SU-DHL-6 (cell line): Measurements from ENCODE around the gene INSIG2.

Experiments used
- H2AFZ ChIP-seq: fragments of 200-600 bp; sonication (generic); 2 replicates; pipeline ENCODE4 v1.6.1; 2014; ENCODE audit warnings: low read depth, mild to moderate bottlenecking, moderate library complexity, mixed read lengths, antibody characterized with exemption, low read length; ENCODE audit not compliant: severe bottlenecking
- H3F3A ChIP-seq: fragments of 200-600 bp; shearing (Covaris generic); 2 replicates; pipeline ENCODE4 v1.6.0; 2016; ENCODE audit warnings: antibody characterized with exemption, mild to moderate bottlenecking; ENCODE audit not compliant: insufficient read depth
- H3K27ac ChIP-seq: fragments of 200-600 bp; sonication (generic); 2 replicates; pipeline ENCODE4 v1.5.1; 2016; ENCODE audit warnings: low read depth, mild to moderate bottlenecking, low read length, moderate library complexity, mixed read lengths
- H3K27me3 ChIP-seq: fragments of 200-600 bp; sonication (generic), shearing (Covaris generic); 2 replicates; pipeline ENCODE4 v1.6.0; 2014; ENCODE audit warnings: mild to moderate bottlenecking, low read length
- H3K36me3 ChIP-seq: fragments of 200-600 bp; sonication (generic); 2 replicates; pipeline ENCODE4 v1.6.1; 2014; ENCODE audit warnings: mild to moderate bottlenecking, low read length, mixed read lengths
- H3K4me2 ChIP-seq: fragments of 300-600, 200-600 bp; shearing (Covaris generic), sonication (generic); 2 replicates; pipeline ENCODE4 v1.6.0; 2014; ENCODE audit warnings: low read length, low read depth, mild to moderate bottlenecking; ENCODE audit not compliant: poor library complexity, severe bottlenecking
- H3K4me3 ChIP-seq: fragments of 200-600 bp; sonication (generic); 2 replicates; pipeline ENCODE4 v1.5.1; 2014; ENCODE audit warnings: antibody characterized with exemption, low read length, mild to moderate bottlenecking, mixed read lengths; ENCODE audit not compliant: insufficient read depth, poor library complexity, severe bottlenecking
- H3K79me2 ChIP-seq: fragments of 200-600 bp; sonication (generic); 2 replicates; pipeline ENCODE4 v1.6.1; 2014; ENCODE audit warnings: mild to moderate bottlenecking, low read length, moderate library complexity; ENCODE audit not compliant: insufficient read depth
- H3K9ac ChIP-seq: fragments of 200-600 bp; sonication (generic); 2 replicates; pipeline ENCODE4 v1.7.0; 2014; ENCODE audit warnings: mild to moderate bottlenecking, low read length
- H3K9me2 ChIP-seq: fragments of 200-600 bp; sonication (generic); replicated peaks from 2 replicates; pipeline ENCODE4 v1.6.1; 2014; ENCODE audit warnings: low read length; ENCODE audit not compliant: insufficient read depth
- H3K9me3 ChIP-seq: fragments of 200-600 bp; sonication (generic); 2 replicates; pipeline ENCODE4 v1.6.1; 2014; ENCODE audit warnings: low read length, mixed read lengths; ENCODE audit not compliant: insufficient read depth
- H4K20me1 ChIP-seq: fragments of 200-600 bp; sonication (generic); 2 replicates; pipeline ENCODE4 v1.6.1; 2014; ENCODE audit warnings: low read depth, mild to moderate bottlenecking, antibody characterized with exemption, low read length, moderate library complexity, mixed read lengths
- CTCF ChIP-seq: fragments of 200-600 bp; sonication (generic); IDR thresholded peaks from one replicate; pipeline ENCODE4 v1.5.1; 2017; ENCODE audit warnings: antibody characterized with exemption, mild to moderate bottlenecking, low read length, moderate library complexity; ENCODE audit not compliant: insufficient read depth, poor library complexity, severe bottlenecking
- EZH2phosphoT487 ChIP-seq: fragments of 200-600 bp; sonication (generic), shearing (Covaris generic); conservative IDR thresholded peaks from 2 replicates; pipeline ENCODE4 v1.6.1; 2018; ENCODE audit warnings: mild to moderate bottlenecking, antibody characterized with exemption, low read length, moderate library complexity, mixed read lengths

The INSIG2 gene

GRCh38 chr2:118110310-118110709 is 22.0 kb downstream of the INSIG2 start:
- Histone ChIP-seq H3K4me3 (no peak overlapping the region), H2AFZ (no peak overlapping the region), H3K9ac (no peak overlapping the region), H4K20me1 (no peaks in the 10 kb centered on the region), H3K36me3 (no peaks in the 10 kb centered on the region; the same call in 1 of the 2 replicates), H3K9me2 (no peaks in the 10 kb centered on the region), H3K79me2 (no peaks in the 10 kb centered on the region), H3K27ac (no peak overlapping the region), H3K9me3 (no peaks in the 10 kb centered on the region), H3K27me3 (no peaks in the 10 kb centered on the region), H3K4me2 (no peak overlapping the region), H3F3A (no peaks in the 10 kb centered on the region)
- no peak for TF ChIP-seq CTCF
- TF ChIP-seq EZH2phosphoT487 = no peak

GRCh38 chr2:118110991-118111390 is 22.7 kb downstream of the INSIG2 start:
- H3K9me3 ChIP-seq = no peaks in the 10 kb centered on the region
- H3F3A ChIP-seq = no peaks in the 10 kb centered on the region
- no peak overlapping the region for H3K4me3 ChIP-seq
- no peak overlapping the region for H3K4me2 ChIP-seq
- no peak overlapping the region for H3K9ac ChIP-seq
- no peaks in the 10 kb centered on the region for H3K79me2 ChIP-seq
- H4K20me1 ChIP-seq = no peaks in the 10 kb centered on the region
- H3K27me3 ChIP-seq = no peaks in the 10 kb centered on the region
- TF ChIP-seq CTCF = no peak
- no peak for TF ChIP-seq EZH2phosphoT487
- no peak overlapping the region for H3K27ac ChIP-seq
- H2AFZ ChIP-seq = no peak overlapping the region
- H3K9me2 ChIP-seq = no peaks in the 10 kb centered on the region
- no peaks in the 10 kb centered on the region; the same call in 1 of the 2 replicates for H3K36me3 ChIP-seq

GRCh38 chr2:118112771-118113334 is 24.6 kb downstream of the INSIG2 start:
- Histone ChIP-seq H3K9me2 (no peaks in the 10 kb centered on the region), H3F3A (no peaks in the 10 kb centered on the region), H2AFZ (no peak overlapping the region), H3K27ac (no peak overlapping the region), H3K27me3 (no peaks in the 10 kb centered on the region), H3K36me3 (no peaks in the 10 kb centered on the region; the same call in 1 of the 2 replicates), H3K9ac (no peak overlapping the region), H4K20me1 (no peaks in the 10 kb centered on the region), H3K9me3 (no peaks in the 10 kb centered on the region), H3K4me2 (no peak overlapping the region), H3K4me3 (no peak overlapping the region), H3K79me2 (no peaks in the 10 kb centered on the region)
- TF ChIP-seq EZH2phosphoT487 (no peak), CTCF (no peak)

GRCh38 chr2:118114863-118115262 is 26.6 kb downstream of the INSIG2 start:
- no peaks in the 10 kb centered on the region for H3F3A ChIP-seq
- TF ChIP-seq EZH2phosphoT487 = no peak
- TF ChIP-seq CTCF = no peak
- no peaks in the 10 kb centered on the region for H4K20me1 ChIP-seq
- no peak overlapping the region for H3K4me2 ChIP-seq
- H3K27ac ChIP-seq = no peak overlapping the region
- H3K9me3 ChIP-seq = no peaks in the 10 kb centered on the region
- H3K9ac ChIP-seq = no peak overlapping the region
- H3K4me3 ChIP-seq = no peak overlapping the region
- no peaks in the 10 kb centered on the region for H3K79me2 ChIP-seq
- H3K36me3 ChIP-seq = no peaks in the 10 kb centered on the region
- H3K9me2 ChIP-seq = no peaks in the 10 kb centered on the region
- no peaks in the 10 kb centered on the region for H3K27me3 ChIP-seq
- no peak overlapping the region for H2AFZ ChIP-seq
